Measurements from ENCODE around the gene LRRN1.

LRRN1 gene

DNA sequence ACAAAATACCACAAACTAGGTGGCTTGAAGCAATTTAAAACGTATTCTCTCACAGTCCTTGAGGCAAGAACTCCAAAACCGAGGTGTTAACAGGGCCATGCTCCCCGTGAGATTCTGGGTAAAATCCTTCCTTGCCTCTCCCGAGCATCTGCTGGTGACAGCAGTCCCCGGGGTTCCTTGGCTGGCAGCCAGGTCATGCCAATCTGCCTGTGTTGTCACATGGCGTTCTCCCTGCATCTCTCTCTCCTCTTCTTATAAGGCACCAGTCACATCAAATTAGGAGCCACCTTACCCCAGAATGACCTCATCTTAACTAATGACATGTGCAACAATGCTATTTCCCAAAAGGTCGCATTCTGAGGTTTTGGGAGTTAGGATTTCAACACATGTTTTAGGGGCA is 26.3 kb upstream of the LRRN1 start:
- H4K20me1 ChIP-seq (ENCODE audit: insufficient read depth, low read length): no peaks in the 10 kb centered on the region
- DNase-seq (no peak), ATAC-seq (ENCODE audit: insufficient read depth, low read depth) (no peak)
- H3K4me2 ChIP-seq (ENCODE audit: insufficient read depth, low read length): no peak overlapping the region
- no peak overlapping the region for H3K27ac ChIP-seq (ENCODE audit: low read length)
- H3K79me2 ChIP-seq (ENCODE audit: insufficient read depth, low read length): no peaks in the 10 kb centered on the region
- TF ChIP-seq, protein P1, sequence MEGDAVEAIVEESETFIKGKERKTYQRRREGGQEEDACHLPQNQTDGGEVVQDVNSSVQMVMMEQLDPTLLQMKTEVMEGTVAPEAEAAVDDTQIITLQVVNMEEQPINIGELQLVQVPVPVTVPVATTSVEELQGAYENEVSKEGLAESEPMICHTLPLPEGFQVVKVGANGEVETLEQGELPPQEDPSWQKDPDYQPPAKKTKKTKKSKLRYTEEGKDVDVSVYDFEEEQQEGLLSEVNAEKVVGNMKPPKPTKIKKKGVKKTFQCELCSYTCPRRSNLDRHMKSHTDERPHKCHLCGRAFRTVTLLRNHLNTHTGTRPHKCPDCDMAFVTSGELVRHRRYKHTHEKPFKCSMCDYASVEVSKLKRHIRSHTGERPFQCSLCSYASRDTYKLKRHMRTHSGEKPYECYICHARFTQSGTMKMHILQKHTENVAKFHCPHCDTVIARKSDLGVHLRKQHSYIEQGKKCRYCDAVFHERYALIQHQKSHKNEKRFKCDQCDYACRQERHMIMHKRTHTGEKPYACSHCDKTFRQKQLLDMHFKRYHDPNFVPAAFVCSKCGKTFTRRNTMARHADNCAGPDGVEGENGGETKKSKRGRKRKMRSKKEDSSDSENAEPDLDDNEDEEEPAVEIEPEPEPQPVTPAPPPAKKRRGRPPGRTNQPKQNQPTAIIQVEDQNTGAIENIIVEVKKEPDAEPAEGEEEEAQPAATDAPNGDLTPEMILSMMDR (IDR thresholded peaks at IDR 0.05; ENCODE audit: borderline replicate concordance, extremely low read depth, low read length, poor library complexity, severe bottlenecking): no peak
- no peak for TF ChIP-seq EZH2 (IDR thresholded peaks at IDR 0.05; ENCODE audit: borderline replicate concordance, low read depth, low read length, severe bottlenecking)
- H3K4me3 ChIP-seq (ENCODE audit: low read depth in 1 of 2, low read length in 2 of 2): no peak overlapping the region
- no peak overlapping the region for H3K9ac ChIP-seq (ENCODE audit: low read depth, low read length)
- H2AFZ ChIP-seq (ENCODE audit: low read depth, low read length): no peak overlapping the region
- H3K36me3 ChIP-seq (ENCODE audit: insufficient read depth, low read length): no peaks in the 10 kb centered on the region
- no peaks in the 10 kb centered on the region for H3K4me1 ChIP-seq (ENCODE audit: insufficient read depth, low read length)
- no peaks in the 10 kb centered on the region for H3K27me3 ChIP-seq (ENCODE audit: insufficient read depth, low read length, poor library complexity)
- peaks cover 2% of the 10 kb centered on the region for H3K9me3 ChIP-seq (ENCODE audit: insufficient read depth, low read length, severe bottlenecking)

DNA sequence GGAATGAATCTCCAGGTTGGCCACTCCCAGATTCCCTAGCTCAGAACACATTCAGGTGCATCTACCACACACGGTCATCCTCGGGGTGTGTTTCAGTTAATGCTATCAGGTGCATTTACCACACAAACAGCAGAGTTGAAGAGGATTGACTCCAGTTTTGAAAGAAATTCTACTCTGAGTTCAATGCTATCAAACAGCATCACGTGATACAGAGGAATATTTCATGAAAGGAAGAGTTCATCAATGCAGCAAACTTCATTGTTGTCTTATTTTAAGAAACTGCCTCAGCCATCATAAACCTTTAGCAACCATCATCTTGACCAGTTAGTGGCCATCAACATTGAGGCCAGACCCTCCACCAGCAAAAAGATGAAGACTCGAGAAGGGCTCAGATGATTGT is 22.6 kb upstream of the LRRN1 start:
- H3K27ac ChIP-seq (ENCODE audit: low read length): no peak overlapping the region
- H3K27me3 ChIP-seq (ENCODE audit: insufficient read depth, low read length, poor library complexity): no peaks in the 10 kb centered on the region
- no peak overlapping the region for H2AFZ ChIP-seq (ENCODE audit: low read depth, low read length)
- H3K36me3 ChIP-seq (ENCODE audit: insufficient read depth, low read length): no peaks in the 10 kb centered on the region
- no peaks in the 10 kb centered on the region for H3K4me1 ChIP-seq (ENCODE audit: insufficient read depth, low read length)
- H3K9me3 ChIP-seq (ENCODE audit: insufficient read depth, low read length, severe bottlenecking): peaks cover 2% of the 10 kb centered on the region
- H3K79me2 ChIP-seq (ENCODE audit: insufficient read depth, low read length): no peaks in the 10 kb centered on the region
- H4K20me1 ChIP-seq (ENCODE audit: insufficient read depth, low read length): no peaks in the 10 kb centered on the region
- DNase-seq (no peak), ATAC-seq (ENCODE audit: insufficient read depth, low read depth) (no peak)
- no peak for TF ChIP-seq EZH2 (IDR thresholded peaks at IDR 0.05; ENCODE audit: borderline replicate concordance, low read depth, low read length, severe bottlenecking)
- TF ChIP-seq, protein P1 (IDR thresholded peaks at IDR 0.05; ENCODE audit: borderline replicate concordance, extremely low read depth, low read length, poor library complexity, severe bottlenecking): no peak
- no peak overlapping the region for H3K9ac ChIP-seq (ENCODE audit: low read depth, low read length)
- no peak overlapping the region for H3K4me3 ChIP-seq (ENCODE audit: low read depth in 1 of 2, low read length in 2 of 2)
- H3K4me2 ChIP-seq (ENCODE audit: insufficient read depth, low read length): no peak overlapping the region

DNA sequence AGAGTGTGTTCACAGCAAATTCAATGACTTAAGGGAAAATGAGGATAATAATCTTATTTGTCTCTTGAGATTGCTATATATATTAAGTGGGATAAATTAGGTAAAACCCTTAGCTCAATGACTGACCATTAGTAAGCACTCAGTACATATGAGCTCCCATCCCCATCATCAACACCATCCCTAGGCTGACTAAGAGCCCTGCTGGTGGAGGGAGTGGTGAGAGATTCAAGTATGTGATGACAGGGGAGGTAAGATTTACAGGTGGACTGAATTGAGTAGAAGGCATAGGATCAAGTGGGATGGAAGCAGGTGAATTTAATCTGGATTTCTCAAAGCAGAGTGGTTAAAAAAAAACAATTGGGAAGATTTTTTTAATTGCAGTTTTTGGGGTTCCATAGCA is 21.0 kb upstream of the LRRN1 start:
- H3K36me3 ChIP-seq (ENCODE audit: insufficient read depth, low read length): no peaks in the 10 kb centered on the region
- no peak overlapping the region for H3K27ac ChIP-seq (ENCODE audit: low read length)
- peaks cover 2% of the 10 kb centered on the region for H3K9me3 ChIP-seq (ENCODE audit: insufficient read depth, low read length, severe bottlenecking)
- no peaks in the 10 kb centered on the region for H3K79me2 ChIP-seq (ENCODE audit: insufficient read depth, low read length)
- H3K9ac ChIP-seq (ENCODE audit: low read depth, low read length): no peak overlapping the region
- no peaks in the 10 kb centered on the region for H3K4me1 ChIP-seq (ENCODE audit: insufficient read depth, low read length)
- no peak overlapping the region for H3K4me3 ChIP-seq (ENCODE audit: low read depth in 1 of 2, low read length in 2 of 2)
- no peak overlapping the region for H2AFZ ChIP-seq (ENCODE audit: low read depth, low read length)
- H3K4me2 ChIP-seq (ENCODE audit: insufficient read depth, low read length): no peak overlapping the region
- no peak for DNase-seq
- no peaks in the 10 kb centered on the region for H4K20me1 ChIP-seq (ENCODE audit: insufficient read depth, low read length)
- no peaks in the 10 kb centered on the region for H3K27me3 ChIP-seq (ENCODE audit: insufficient read depth, low read length, poor library complexity)
- ATAC-seq (ENCODE audit: insufficient read depth, low read depth): no peak
- TF ChIP-seq, protein P1 (IDR thresholded peaks at IDR 0.05; ENCODE audit: borderline replicate concordance, extremely low read depth, low read length, poor library complexity, severe bottlenecking): no peak
- TF ChIP-seq EZH2 (IDR thresholded peaks at IDR 0.05; ENCODE audit: borderline replicate concordance, low read depth, low read length, severe bottlenecking): no peak

Measured in DND-41 (cell line).